Smooth muscle cell of the umbilical artery (primary cell): ENCODE results near the gene PMCH. TPM values are rescaled to one million over a fixed set of nuclear protein-coding genes. Genes with fewer than 3 reads are reported as not detected.

Experiments
- total RNA-seq: library from RNA; depleted of rRNA; stranded (reverse); fragments of >200 nt; gene quantifications from 2 replicates; pipeline ENCODE4 v1.2.3, GENCODE V29; 2014

The PMCH gene, protein sequence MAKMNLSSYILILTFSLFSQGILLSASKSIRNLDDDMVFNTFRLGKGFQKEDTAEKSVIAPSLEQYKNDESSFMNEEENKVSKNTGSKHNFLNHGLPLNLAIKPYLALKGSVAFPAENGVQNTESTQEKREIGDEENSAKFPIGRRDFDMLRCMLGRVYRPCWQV
- not detected in 2 replicates for total RNA-seq

DNA sequence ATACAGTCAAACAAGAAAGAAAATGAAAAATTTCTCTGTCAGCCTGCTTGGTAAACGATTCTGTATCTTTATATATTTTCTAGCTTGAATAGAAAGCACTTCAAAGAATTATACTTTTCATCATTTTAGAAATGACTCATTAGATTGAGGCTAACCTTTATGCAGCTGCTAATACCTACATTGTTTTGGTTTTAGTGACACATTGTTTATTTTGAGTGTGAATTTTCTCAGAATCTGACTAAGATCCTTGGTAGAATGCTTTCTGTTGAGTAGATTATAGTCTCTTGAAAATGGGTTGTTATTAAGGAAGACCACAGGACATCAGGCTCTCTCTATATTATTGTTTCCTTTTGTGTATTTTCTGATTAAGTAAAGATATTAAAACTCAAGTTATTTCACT lies at the start of gene PMCH:
PMCH (minus strand) TSS at position 45 of the 400 bp plus-strand sequence. CDS start 63 bp downstream, outside the sequence.

Other genes with a start within 250 kb of the PMCH start
- 51.1 and 79.6 TPM in 2 replicates for gene WASHC3, start 135.8 kb downstream of the PMCH start, total RNA-seq
- 45.7 and 72.2 TPM in 2 replicates for gene NUP37, start 77.7 kb downstream of the PMCH start, total RNA-seq
- 4.2 and 11.1 TPM in 2 replicates for gene PARPBP, start 77.7 kb downstream of the PMCH start, total RNA-seq